AG09309 (cell line): ENCODE measurements around the gene CIAO2B.

ENCODE experiments used
- DNase-seq: peaks from one replicate; pipeline ENCODE4 v3.0.0-alpha.2; 2010; ENCODE audit warnings: low read depth
- H3K4me3 ChIP-seq: 2 replicates; pipeline ENCODE4 v1.5.1; 2011; ENCODE audit warnings: mild to moderate bottlenecking, low read depth, low read length, moderate library complexity; ENCODE audit not compliant: control insufficient read depth
- TF ChIP-seq, protein P1 (sequence below): IDR thresholded peaks from 2 replicates; pipeline ENCODE4 v1.5.1; 2011; ENCODE audit warnings: mild to moderate bottlenecking, low read depth, low read length, inconsistent platforms; ENCODE audit not compliant: insufficient read depth, control insufficient read depth; ENCODE audit errors: missing control alignments

CIAO2B gene

GRCh38 chr16:66973716-66974115 is 39.5 kb upstream of the CIAO2B start:
- TF ChIP-seq, protein P1, sequence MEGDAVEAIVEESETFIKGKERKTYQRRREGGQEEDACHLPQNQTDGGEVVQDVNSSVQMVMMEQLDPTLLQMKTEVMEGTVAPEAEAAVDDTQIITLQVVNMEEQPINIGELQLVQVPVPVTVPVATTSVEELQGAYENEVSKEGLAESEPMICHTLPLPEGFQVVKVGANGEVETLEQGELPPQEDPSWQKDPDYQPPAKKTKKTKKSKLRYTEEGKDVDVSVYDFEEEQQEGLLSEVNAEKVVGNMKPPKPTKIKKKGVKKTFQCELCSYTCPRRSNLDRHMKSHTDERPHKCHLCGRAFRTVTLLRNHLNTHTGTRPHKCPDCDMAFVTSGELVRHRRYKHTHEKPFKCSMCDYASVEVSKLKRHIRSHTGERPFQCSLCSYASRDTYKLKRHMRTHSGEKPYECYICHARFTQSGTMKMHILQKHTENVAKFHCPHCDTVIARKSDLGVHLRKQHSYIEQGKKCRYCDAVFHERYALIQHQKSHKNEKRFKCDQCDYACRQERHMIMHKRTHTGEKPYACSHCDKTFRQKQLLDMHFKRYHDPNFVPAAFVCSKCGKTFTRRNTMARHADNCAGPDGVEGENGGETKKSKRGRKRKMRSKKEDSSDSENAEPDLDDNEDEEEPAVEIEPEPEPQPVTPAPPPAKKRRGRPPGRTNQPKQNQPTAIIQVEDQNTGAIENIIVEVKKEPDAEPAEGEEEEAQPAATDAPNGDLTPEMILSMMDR, result no peak
- DNase-seq, result no peak
- no peak overlapping the region for H3K4me3 ChIP-seq

GRCh38 chr16:66972983-66973382 is 38.8 kb upstream of the CIAO2B start:
- no peak for DNase-seq
- TF ChIP-seq, protein P1, result no peak
- no peak overlapping the region for H3K4me3 ChIP-seq

DNA sequence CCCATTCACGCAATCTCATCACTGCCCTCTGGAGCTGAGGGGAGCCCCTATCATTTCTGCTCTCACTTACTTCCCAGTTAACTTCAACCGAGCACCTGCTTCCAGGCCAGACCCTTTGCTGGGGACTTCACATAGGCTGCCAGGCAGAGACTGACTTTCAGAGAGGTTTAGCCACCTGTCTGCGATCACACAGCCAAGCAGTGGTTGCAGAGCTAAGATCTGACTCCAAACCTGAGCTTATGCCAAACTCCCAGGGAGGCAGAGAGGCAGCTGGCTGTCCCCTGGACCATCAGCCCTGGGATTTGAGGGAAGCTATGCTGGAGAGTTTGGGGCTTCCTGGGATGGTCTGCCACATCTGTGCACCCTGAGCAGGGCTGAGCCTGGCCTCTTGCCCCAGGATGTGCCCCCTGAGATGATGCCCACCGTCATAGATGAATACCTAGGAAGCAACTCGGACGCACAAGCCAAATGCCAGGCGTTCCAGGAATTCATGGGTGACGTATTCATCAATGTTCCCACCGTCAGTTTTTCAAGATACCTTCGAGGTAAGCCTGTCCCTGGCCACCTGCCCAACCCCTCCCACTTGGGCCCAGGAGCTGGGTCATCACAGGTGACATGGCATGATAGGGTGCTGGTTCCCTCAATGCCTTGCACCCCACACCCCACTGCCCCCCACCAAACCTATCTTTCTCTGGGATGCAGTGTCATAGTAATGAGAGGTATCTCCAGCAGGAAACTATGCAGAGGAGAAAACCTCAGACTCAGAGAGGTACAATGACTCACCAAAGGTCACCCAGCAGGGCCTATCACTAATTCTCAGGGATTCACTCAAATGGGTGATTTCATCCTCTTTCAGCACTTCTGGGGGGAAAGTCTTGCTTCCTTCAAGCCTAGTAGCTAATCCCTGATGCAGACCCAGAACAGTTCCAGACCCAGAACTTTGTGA is 36.8 kb upstream of the CIAO2B start:
- TF ChIP-seq, protein P1, result no peak
- no peak overlapping the region for H3K4me3 ChIP-seq
- no peak for DNase-seq

- TF ChIP-seq, protein P1, result no peak
Measured at GRCh38 chr16:66968847-66969246, 34.6 kb upstream of the CIAO2B start.

DNA sequence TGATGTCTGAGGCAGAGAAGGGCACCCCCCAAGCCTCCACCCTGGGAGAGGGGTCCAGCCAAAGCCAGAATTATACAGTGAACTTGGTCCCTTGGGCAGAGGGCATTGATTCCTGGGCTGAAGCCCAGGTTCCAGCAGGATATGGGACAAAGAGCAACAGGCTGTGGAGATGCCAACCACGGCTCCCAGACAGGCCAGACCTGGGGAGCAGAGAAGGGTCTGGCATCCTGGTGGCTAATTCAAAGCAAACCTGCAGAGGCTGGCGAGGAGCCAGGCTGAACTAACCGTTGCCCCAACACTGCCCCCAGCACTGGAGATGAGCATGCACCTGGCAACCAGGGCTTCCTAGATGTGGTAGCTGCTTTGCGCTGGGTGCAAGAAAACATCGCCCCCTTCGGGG is 29.8 kb upstream of the CIAO2B start:
- H3K4me3 ChIP-seq, result no peak overlapping the region
- DNase-seq, result no peak
- TF ChIP-seq, protein P1, result no peak

More at GRCh38 chr16:66968847-66969246, 34.6 kb upstream of the CIAO2B start:
- DNase-seq, result no peak
- H3K4me3 ChIP-seq, result no peak overlapping the region

DNA sequence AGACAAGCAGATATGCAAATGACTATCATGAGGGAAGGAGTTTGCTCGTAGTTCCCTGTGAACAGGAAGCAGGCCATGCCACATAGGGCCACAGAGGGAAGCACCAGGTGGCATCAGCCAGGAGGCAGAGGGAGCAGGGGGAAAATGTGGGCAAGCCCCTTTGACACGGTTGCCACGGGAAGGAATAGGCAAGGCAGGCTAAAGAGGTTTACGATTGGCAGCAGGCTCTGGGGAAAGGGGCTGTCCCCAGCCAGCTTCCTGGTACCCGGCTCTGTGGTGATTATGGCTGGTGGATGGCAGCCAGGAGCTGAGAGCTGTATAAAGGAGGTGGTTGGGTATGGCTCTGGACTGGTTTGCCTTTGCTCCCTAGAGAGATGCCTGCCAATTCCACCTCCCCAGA is 27.7 kb upstream of the CIAO2B start:
- TF ChIP-seq, protein P1, result no peak
- no peak for DNase-seq
- no peak overlapping the region for H3K4me3 ChIP-seq
